ENCODE measurements around the gene SOAT1.
"Not testable (repeated sequence)": the region's sequence is repeated elsewhere in the genome, so short reads cannot be mapped to it uniquely, and the experiment has no call there.

Gene SOAT1

GRCh38 chr1:179365342-179366092 lies 71.9 kb downstream of the SOAT1 start, which contains the start of gene AXDND1:
Gene AXDND1, plus strand, starts transcription at chr1:179365971. Its CDS starts 539 bp downstream, at chr1:179366510.
- peak; percentile 68 for DNase-seq

GRCh38 chr1:179366093-179366800 lies 72.7 kb downstream of the SOAT1 start:
- no peak for DNase-seq

- peak; percentile 58 for DNase-seq
These were observed 76.2 kb downstream of the SOAT1 start for GRCh38 chr1:179369751-179370341.

- DNase-seq = no peak
These were observed 78.6 kb downstream of the SOAT1 start for GRCh38 chr1:179372160-179372559.

- no peak for DNase-seq
These were observed 82.6 kb downstream of the SOAT1 start for GRCh38 chr1:179376223-179376622.

- no peak for DNase-seq
These were observed 86.7 kb downstream of the SOAT1 start for GRCh38 chr1:179380299-179380698.

GRCh38 chr1:179384027-179384426 lies 90.4 kb downstream of the SOAT1 start:
- no peak for DNase-seq

GRCh38 chr1:179385510-179385909 lies 91.9 kb downstream of the SOAT1 start:
- no peak for DNase-seq

GRCh38 chr1:179393721-179394120 lies 100.1 kb downstream of the SOAT1 start:
- DNase-seq = no peak

- DNase-seq = not testable (repeated sequence)
These were observed 105.8 kb downstream of the SOAT1 start for GRCh38 chr1:179399399-179399798.

All from NCI-H1105 (cell line).